SH-SY5Y (cell line): ENCODE measurements around the gene HSD11B2.

ENCODE experiments used
- GATA2 ChIP-seq: IDR thresholded peaks from 2 replicates; pipeline ENCODE4 v1.6.1; 2011; ENCODE audit warnings: mild to moderate bottlenecking, low read depth, low read length
- GATA3 ChIP-seq: IDR thresholded peaks from 2 replicates; pipeline ENCODE4 v1.6.1; 2011; ENCODE audit warnings: low read depth, mild to moderate bottlenecking, low read length, moderate library complexity

Gene HSD11B2

DNA sequence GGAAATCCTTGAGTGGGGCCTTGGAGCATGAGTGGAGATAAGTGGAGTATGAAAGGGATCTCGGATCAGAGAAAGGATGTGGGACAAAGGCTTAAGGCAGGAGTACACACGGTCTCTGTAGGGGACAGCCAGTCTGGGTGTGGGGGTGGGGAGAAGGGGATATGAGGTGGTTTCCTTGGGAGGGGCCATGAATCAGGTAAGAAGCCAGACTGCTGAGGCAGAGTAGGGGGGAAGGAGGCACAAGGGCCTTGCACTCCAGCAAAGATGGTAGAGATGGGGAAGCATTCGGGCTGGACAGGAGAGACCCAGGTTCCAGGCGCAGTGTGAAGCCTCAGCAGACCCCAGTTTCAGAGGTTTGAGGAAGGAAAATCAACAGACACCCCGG lies 1.6 kb downstream of the HSD11B2 start:
- no peak for TF ChIP-seq GATA2
- no peak for TF ChIP-seq GATA3

DNA sequence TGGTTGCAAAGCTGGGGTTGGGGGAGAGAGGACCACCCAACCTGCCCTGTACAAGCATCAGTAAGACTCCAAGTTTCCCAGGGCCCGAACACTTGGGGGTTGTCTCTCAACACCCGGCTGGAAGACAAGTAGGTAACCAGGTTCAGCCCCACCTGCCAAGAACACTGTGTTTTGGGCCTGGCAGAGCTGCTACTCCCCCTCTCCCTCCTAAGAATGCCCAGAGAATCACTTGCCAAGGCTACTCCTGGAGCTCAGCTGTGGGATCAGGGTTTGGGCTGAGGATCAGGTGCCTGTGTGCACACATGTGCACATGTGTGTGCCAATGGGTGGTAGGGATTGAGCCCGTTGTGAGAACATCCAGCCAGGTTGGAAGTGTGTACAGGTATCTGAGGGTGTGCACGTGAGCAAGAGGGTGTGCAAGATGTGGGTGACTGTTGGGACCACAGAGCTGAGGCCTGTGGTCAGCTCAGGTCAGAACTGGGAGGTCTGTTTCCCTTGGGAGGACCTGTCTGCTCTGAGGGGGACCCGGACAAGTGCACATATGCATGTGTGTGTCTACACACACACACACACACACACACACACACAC lies 2.3 kb downstream of the HSD11B2 start:
- no peak for TF ChIP-seq GATA3
- TF ChIP-seq GATA2, result no peak

DNA sequence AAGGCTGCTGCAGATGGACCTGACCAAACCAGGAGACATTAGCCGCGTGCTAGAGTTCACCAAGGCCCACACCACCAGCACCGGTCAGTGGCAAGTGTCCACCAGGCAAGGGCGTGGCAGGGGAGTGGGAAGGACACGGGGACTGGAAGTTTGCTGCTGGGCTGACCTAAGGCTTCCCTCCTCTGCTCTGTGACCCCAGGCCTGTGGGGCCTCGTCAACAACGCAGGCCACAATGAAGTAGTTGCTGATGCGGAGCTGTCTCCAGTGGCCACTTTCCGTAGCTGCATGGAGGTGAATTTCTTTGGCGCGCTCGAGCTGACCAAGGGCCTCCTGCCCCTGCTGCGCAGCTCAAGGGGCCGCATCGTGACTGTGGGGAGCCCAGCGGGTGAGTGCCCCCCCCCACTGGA lies 4.8 kb downstream of the HSD11B2 start:
- TF ChIP-seq GATA3, result no peak
- no peak for TF ChIP-seq GATA2

DNA sequence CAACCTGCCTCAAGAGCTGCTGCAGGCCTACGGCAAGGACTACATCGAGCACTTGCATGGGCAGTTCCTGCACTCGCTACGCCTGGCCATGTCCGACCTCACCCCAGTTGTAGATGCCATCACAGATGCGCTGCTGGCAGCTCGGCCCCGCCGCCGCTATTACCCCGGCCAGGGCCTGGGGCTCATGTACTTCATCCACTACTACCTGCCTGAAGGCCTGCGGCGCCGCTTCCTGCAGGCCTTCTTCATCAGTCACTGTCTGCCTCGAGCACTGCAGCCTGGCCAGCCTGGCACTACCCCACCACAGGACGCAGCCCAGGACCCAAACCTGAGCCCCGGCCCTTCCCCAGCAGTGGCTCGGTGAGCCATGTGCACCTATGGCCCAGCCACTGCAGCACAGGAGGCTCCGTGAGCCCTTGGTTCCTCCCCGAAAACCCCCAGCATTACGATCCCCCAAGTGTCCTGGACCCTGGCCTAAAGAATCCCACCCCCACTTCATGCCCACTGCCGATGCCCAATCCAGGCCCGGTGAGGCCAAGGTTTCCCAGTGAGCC lies 5.8 kb downstream of the HSD11B2 start:
- TF ChIP-seq GATA3, result no peak
- no peak for TF ChIP-seq GATA2

DNA sequence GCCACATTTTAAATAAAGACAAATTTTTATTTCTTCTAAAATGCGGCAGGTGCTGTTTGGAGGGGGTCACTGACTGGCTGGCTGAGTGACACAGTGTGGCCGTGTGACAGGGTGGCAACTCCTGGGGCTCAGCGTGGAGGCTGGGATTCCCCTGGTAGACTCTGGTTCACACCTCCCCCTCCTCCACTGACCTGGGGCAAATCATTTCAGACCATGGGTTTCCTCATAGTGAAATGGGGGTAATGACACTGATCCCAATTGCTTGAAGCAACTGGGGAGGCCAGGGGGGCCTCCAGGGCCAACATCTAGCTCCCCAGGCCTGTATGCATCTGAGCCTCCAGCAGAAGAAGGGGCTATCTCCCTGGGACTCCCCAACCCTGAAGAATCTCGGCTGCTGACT lies 6.6 kb downstream of the HSD11B2 start:
- TF ChIP-seq GATA3 (no peak), GATA2 (no peak)

DNA sequence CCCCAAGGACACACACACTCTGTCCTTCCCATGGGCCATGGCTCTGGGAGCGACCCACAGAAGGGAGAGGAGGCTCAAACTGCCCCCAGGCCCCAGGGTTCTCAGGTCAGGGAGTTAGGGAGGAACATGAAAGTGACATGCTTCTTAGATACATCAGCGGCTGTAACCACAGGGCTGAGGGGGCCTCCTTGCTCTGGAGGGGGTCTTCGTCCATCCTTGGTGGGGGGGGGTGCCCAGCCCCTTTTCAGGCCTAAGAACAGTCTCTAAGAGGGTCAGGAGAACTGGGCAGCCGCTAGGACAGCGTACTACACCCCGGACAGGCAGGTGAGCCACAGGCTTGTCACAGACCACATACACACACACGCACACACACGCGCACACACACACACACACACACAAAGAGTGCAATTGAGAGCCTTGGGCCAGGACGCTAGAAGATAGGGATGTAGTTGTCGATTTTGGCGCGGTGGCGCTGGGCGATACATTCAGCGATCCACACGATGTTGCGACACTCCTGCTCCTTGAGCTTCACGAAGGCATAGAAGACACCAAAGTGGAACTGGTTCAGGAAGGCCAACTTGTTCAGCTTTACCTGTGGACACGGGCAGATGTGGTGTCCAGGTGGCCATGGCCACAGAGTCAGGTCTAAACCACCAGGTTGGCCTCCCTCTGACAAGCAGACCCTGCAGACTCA lies 7.3 kb downstream of the HSD11B2 start:
- TF ChIP-seq GATA3 (no peak), GATA2 (no peak)

DNA sequence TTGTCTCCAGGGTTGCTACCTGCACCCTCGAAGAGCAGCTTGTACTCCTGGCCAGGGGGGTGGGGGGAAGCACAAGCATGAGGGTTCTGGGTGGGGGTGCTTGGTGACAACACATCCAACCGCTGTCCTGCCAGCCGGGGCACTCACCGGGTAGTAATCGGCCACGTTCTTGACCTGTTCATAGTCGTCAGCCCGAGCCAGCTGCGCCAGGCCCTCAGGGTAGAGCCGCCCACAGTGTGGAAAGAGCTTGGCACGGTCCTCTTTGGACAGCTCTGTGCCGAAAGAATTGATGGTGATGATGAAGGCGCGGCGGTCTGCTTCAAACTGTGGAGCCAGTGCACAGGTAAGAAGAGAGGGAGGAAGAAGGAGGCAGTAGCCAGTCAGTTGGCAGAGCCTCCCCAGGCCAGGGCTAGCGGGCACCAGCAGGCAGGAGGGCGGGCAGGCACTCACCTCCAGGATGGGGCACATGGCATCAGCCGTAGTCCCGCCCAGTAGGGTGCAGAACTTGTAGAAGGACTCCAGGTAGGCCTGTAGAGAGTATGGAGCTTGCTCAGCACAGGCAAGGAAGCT lies 8.0 kb downstream of the HSD11B2 start:
- TF ChIP-seq GATA3 (no peak), GATA2 (no peak)

DNA sequence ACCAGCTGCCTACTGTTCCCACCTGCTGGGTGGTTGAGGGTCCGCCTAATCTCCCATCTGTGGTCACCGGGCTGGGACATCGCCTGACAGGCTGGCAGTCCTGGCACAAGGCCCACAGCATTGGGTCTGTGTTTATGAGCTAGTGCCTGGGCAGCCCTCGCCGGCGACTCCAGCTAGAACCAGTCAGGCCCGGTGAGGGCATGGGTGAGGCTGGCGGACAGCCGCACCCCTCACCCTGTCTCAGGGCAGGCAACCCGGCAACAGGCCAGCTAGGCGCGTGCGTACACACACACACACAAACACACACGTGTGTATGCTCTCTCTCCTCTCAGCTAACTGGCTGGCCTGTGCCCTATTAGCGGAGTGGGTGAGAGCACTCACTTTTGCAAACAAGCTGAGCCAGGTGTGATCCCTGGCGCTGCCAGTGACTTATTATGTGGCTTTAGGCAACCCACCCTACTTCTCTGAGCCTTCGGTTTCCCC lies 10.4 kb downstream of the HSD11B2 start:
- TF ChIP-seq GATA3, result no peak
- no peak for TF ChIP-seq GATA2

DNA sequence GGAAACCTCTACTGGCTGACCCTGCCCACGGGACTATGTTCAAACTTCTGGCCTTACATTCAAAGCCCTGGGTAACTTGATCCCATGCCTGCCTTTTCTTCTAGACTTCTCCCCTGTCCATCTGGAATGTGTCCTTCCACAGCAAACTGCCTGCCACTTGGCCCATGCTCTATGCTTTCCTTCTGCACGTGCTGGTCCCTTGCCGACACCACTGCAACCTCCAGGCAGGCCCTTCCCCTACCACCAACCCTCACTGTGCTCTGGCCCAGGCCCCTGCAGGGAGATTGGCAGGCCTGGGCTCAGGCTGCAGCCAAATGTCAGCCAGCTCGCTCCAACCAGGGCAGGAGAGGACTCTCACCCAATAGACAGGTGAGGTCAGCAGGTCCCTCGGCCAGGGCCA lies 11.0 kb downstream of the HSD11B2 start:
- TF ChIP-seq GATA2, result no peak
- no peak for TF ChIP-seq GATA3

DNA sequence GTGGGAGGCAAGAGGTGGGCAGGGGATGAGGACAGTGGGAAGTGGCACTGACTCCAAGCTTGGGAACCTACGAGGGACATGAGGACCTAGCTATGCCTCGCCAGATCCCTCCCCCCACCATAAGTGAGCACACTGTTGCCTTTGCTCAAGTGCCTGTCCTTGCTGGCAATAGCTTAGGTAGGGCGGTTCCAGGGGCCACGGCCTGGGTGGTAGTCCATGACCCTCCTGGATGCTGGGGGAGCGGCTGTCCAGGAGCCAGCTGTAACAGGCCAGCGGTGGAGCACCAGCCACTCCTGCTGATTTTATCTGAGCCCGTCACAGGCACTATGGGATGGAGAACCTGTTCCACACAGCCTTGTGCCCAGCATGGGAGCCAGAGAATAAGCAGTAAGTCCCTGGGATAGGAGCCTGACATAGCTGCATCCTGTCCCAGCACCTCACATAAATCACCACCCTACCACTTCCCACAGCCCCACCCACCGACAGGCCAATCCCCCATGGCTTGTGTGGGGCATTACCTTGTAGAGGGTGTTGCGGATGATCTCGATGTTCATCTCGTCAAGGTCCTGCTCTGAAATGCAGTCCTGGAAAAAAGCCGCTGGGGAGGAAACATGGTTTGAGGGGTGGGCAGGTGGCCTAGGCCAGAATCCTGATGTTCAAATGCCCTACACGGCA lies 11.8 kb downstream of the HSD11B2 start:
- TF ChIP-seq GATA2, result peak; percentile 53
- TF ChIP-seq GATA3, result no peak

DNA sequence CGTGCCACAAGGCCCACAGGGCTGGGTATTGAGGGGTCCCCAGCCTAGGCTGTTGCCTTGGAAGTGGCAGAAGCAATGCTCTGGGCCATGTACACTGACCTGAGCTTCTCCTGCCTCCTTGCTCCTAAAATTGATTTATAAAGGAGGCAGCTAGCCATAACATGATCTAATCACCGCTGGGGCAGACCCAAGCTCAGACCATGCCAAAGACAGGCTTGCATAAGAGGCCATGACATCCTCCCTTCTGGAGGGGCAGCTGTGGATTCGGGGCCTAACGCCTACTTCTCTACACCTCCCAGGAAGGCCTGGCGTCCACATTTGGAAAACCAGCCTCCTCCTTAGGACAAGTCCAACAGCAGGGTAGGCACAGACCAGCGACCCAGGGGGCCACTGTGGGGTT lies 12.3 kb downstream of the HSD11B2 start:
- TF ChIP-seq GATA2 (no peak), GATA3 (no peak)

DNA sequence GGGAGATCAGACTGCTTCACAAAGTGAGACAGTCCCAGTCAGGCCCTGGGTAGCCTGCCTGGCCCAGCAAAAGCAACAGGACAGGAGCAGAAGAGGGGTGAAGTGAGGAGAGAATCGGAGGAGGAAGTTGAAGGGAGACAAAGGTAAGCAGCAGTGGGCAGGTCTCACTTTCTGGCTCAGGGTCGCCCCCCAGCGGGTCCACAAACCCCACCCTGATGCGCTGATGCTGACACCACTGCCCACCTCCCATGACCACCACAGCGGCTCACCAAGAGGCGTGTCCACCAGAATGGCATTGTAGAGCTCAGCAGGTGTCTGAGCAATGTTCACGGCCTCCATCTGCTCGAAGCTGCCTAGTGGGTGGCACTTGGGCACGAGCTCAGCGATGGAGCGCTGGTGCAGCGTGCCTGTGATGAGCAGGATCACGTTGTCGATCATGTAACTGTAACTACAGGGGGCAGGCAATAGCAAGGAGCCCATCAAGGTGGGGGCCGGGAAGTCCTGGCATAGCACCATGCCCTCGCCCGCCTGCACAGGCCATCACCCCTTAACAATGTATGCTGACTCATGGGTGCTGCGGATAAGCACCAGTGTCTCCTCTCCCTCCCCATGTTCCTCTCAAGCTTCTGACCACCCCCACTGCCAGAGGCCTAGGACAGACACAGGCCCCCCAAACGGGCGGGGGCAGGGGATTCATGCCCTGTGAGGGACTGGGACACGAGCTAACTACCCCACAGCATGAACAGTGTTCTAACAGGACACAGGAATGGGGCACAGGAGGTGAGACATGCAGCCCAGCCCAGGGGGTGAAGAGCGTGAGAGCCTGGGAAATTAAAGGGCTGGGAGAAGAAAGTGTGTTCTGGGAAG lies 13.6 kb downstream of the HSD11B2 start:
- no peak for TF ChIP-seq GATA2

DNA sequence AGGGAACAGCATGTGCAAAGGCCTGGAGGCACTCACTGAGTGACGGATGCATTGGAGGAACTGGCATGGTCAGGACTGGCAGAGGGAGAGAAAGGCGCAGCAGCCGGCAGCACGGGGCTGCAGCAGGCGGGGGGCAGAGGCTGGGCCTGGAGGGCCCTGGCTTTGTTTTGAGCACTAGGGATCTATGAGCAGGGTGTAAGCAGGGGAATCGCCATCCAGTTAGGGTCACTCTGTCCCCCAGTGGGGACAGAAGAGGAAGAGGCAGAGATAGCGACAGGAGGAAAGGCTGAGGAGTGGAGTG lies 14.2 kb downstream of the HSD11B2 start:
- TF ChIP-seq GATA2 (no peak), GATA3 (no peak)

DNA sequence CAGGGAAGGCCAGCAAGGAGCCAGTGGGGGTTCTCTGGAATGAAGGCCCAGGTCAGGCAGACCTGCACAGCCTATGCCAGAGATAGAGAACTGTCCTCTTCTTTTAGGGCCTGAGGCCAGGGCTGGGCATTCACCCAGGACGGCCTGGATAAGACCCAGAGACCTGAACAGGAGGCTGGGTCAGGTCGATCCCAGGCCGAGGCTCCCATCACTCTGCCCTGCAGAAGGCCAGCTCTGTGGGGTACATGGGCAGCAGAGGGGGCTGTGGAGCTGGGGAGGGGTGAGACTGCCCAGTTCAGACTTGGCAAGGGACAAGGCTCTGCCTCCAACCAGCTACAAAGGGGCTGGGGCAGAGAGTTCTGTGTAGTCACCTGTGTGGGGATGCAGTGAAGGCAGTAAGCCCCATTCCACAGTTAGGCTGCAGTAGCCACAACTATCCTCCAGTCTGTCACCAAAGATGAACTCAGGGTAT lies 14.6 kb downstream of the HSD11B2 start:
- TF ChIP-seq GATA2 (no peak), GATA3 (no peak)
